Measurements from ENCODE around the gene VANGL2.

- TF ChIP-seq, protein P1, sequence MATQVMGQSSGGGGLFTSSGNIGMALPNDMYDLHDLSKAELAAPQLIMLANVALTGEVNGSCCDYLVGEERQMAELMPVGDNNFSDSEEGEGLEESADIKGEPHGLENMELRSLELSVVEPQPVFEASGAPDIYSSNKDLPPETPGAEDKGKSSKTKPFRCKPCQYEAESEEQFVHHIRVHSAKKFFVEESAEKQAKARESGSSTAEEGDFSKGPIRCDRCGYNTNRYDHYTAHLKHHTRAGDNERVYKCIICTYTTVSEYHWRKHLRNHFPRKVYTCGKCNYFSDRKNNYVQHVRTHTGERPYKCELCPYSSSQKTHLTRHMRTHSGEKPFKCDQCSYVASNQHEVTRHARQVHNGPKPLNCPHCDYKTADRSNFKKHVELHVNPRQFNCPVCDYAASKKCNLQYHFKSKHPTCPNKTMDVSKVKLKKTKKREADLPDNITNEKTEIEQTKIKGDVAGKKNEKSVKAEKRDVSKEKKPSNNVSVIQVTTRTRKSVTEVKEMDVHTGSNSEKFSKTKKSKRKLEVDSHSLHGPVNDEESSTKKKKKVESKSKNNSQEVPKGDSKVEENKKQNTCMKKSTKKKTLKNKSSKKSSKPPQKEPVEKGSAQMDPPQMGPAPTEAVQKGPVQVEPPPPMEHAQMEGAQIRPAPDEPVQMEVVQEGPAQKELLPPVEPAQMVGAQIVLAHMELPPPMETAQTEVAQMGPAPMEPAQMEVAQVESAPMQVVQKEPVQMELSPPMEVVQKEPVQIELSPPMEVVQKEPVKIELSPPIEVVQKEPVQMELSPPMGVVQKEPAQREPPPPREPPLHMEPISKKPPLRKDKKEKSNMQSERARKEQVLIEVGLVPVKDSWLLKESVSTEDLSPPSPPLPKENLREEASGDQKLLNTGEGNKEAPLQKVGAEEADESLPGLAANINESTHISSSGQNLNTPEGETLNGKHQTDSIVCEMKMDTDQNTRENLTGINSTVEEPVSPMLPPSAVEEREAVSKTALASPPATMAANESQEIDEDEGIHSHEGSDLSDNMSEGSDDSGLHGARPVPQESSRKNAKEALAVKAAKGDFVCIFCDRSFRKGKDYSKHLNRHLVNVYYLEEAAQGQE (IDR thresholded peaks at IDR 0.05; ENCODE audit: borderline replicate concordance), result no peak
- TF ChIP-seq, protein P2, sequence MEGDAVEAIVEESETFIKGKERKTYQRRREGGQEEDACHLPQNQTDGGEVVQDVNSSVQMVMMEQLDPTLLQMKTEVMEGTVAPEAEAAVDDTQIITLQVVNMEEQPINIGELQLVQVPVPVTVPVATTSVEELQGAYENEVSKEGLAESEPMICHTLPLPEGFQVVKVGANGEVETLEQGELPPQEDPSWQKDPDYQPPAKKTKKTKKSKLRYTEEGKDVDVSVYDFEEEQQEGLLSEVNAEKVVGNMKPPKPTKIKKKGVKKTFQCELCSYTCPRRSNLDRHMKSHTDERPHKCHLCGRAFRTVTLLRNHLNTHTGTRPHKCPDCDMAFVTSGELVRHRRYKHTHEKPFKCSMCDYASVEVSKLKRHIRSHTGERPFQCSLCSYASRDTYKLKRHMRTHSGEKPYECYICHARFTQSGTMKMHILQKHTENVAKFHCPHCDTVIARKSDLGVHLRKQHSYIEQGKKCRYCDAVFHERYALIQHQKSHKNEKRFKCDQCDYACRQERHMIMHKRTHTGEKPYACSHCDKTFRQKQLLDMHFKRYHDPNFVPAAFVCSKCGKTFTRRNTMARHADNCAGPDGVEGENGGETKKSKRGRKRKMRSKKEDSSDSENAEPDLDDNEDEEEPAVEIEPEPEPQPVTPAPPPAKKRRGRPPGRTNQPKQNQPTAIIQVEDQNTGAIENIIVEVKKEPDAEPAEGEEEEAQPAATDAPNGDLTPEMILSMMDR (IDR thresholded peaks at IDR 0.05; ENCODE audit: poor library complexity, severe bottlenecking), result no peak
- TF ChIP-seq SMC3 (conservative IDR thresholded peaks at IDR 0.05; ENCODE audit: poor library complexity) (no peak), EP300 (conservative IDR thresholded peaks at IDR 0.05; ENCODE audit: poor library complexity, severe bottlenecking) (no peak), RAD21 (conservative IDR thresholded peaks at IDR 0.05) (no peak)
These were observed 29.6 kb downstream of the VANGL2 start for GRCh38 chr1:160429702-160430535.

Data from neural cell (in vitro differentiated cells).